ENCODE data around the gene DEPDC1B.
"Not testable (repeated sequence)": the region's sequence is repeated elsewhere in the genome, so short reads cannot be mapped to it uniquely, and the experiment has no call there.

- not testable (repeated sequence) for TF ChIP-seq EZH2 (IDR thresholded peaks at IDR 0.05; ENCODE audit: insufficient read depth, poor library complexity, severe bottlenecking); EZH2phosphoT487 (IDR thresholded peaks at IDR 0.05; ENCODE audit: insufficient read depth, low read depth)
These were observed 79.2 kb downstream of the DEPDC1B start for GRCh38 chr5:60620752-60621151.
